GM13976 (cell line): Measurements from ENCODE around the gene UTS2.

Experiments
- DNase-seq: peaks from one replicate; pipeline ENCODE4 v3.0.0; 2012; ENCODE audit warnings: low spot score
- CTCF ChIP-seq: IDR thresholded peaks from 2 replicates; pipeline ENCODE4 v1.5.1; 2012; ENCODE audit warnings: borderline replicate concordance, mild to moderate bottlenecking; ENCODE audit not compliant: insufficient read depth; ENCODE audit errors: extremely low read depth, missing control alignments, control extremely low read depth
- in situ Hi-C: fragments of 300-500 bp; cut with MboI; formaldehyde crosslinking; loops from one replicate; pipeline ENCODE4 v1.12.0; 2022; ENCODE audit warnings: low sequenced_read_pairs, mixed read lengths, inconsistent platforms; ENCODE audit not compliant: unreplicated experiment

Gene UTS2

GRCh38 chr1:7808253-7808844 is 44.5 kb downstream of the UTS2 start:
- peak; percentile 51 for DNase-seq
- TF ChIP-seq CTCF: peak; percentile 22
- in situ Hi-C loops: no loop called here

- TF ChIP-seq CTCF: no peak
- in situ Hi-C loops: no loop called here
- DNase-seq: no peak
These were observed 47.4 kb downstream of the UTS2 start for GRCh38 chr1:7805460-7805859.
